Epithelial cell of proximal tubule (primary cell): ENCODE data around the gene OASL. TPM values are rescaled to one million over a fixed set of nuclear protein-coding genes. Genes with fewer than 3 reads are reported as not detected.
A peak's percentile ranks its signal among the peaks of the same experiment; 100 is the strongest.

Experiments
- DNase-seq: peaks from one replicate; pipeline ENCODE4 v3.0.0-alpha.2; 2011; ENCODE audit warnings: low read depth
- H3K4me3 ChIP-seq: 2 replicates; pipeline ENCODE4 v1.5.1; 2011; ENCODE audit warnings: low read depth, mild to moderate bottlenecking, low read length
- CTCF ChIP-seq: conservative IDR thresholded peaks from 2 replicates; pipeline ENCODE4 v1.5.1; 2012; ENCODE audit warnings: low read depth, mild to moderate bottlenecking, low read length
- total RNA-seq: library from RNA; depleted of rRNA; stranded (reverse); fragments of >200 nt; gene quantifications from 2 replicates; pipeline ENCODE4 v1.2.3, GENCODE V29; 2015

OASL gene
- total RNA-seq, 1 donor from 2014 or later: 0.12 TPM

GRCh38 chr12:121010860-121011259, 28.2 kb downstream of the OASL start:
- TF ChIP-seq CTCF: no peak

GRCh38 chr12:121009741-121010140, 29.3 kb downstream of the OASL start:
- H3K4me3 ChIP-seq: no peak overlapping the region
- DNase-seq: peak; percentile 20
- peak; percentile 79 for TF ChIP-seq CTCF

More at GRCh38 chr12:121010860-121011259, 28.2 kb downstream of the OASL start:
- H3K4me3 ChIP-seq: no peak overlapping the region
- no peak for DNase-seq

- TF ChIP-seq CTCF: no peak
- no peak for DNase-seq
- H3K4me3 ChIP-seq: no peak overlapping the region
Measured at GRCh38 chr12:121008347-121009098, 30.5 kb downstream of the OASL start.

- H3K4me3 ChIP-seq: no peak overlapping the region
- no peak for DNase-seq
- peak; percentile 78 for TF ChIP-seq CTCF
Measured at GRCh38 chr12:121005346-121005815, 33.7 kb downstream of the OASL start.

- no peak for TF ChIP-seq CTCF
- no peak for DNase-seq
- no peak overlapping the region for H3K4me3 ChIP-seq
Measured at GRCh38 chr12:121004253-121004815, 34.7 kb downstream of the OASL start.

DNA sequence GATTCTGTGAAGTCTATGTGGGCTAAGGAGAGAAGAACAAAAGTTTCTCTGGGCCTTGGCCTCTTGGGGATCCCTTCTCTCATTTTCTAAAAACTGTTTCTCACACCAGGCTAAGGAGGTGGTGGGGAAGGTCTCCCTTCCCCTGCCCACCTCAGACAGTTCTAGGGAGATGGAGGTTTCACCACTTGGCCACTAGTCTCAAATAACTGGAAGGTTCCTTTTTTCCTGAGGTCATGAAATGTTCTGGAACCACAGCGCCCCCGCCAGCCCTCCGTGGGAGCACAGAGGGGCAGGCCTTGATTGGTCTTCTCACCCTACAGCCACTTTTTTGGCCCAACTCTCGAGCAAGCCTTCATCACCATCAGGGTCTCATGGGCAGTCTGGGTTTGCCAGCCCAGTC, 35.4 kb downstream of the OASL start:
- peak; percentile 50 for TF ChIP-seq CTCF
- DNase-seq: no peak
- H3K4me3 ChIP-seq: no peak overlapping the region
